Stimulated activated effector memory CD8-positive, alpha-beta T cell treated with anti-CD3 and anti-CD28 coated beads, Interleukin-12 subunit alpha, Interleukin-12 subunit beta, amount 100 ng/mL, for 72 hours (primary cell): ENCODE data around the gene MLPH.

Experiments used
- ATAC-seq: fragments of 150-1000 bp; cut with Tn5 transposase; 2 replicates; pipeline ENCODE4 v1.10.0; 2021
- DNase-seq, 2 donors: peaks; one replicate each; pipeline ENCODE4 v3.0.0; 2021 to 2022; ENCODE audit warnings: low spot score in 2 of 2
- H3K27ac Mint-ChIP-seq: one replicate; pipeline ENCODE4 v1.8.0; 2022; ENCODE audit warnings: mild to moderate bottlenecking, mixed read lengths
- H3K36me3 Mint-ChIP-seq: one replicate; pipeline ENCODE4 v1.8.0; 2022; ENCODE audit warnings: mild to moderate bottlenecking, mixed read lengths
- H3K4me1 Mint-ChIP-seq: one replicate; pipeline ENCODE4 v1.8.0; 2022; ENCODE audit warnings: mixed read lengths
- H3K4me3 Mint-ChIP-seq: one replicate; pipeline ENCODE4 v1.8.0; 2022; ENCODE audit warnings: mild to moderate bottlenecking, mixed read lengths
- H3K9me3 Mint-ChIP-seq: one replicate; pipeline ENCODE4 v1.8.0; 2022; ENCODE audit warnings: mixed read lengths

Gene MLPH

DNA sequence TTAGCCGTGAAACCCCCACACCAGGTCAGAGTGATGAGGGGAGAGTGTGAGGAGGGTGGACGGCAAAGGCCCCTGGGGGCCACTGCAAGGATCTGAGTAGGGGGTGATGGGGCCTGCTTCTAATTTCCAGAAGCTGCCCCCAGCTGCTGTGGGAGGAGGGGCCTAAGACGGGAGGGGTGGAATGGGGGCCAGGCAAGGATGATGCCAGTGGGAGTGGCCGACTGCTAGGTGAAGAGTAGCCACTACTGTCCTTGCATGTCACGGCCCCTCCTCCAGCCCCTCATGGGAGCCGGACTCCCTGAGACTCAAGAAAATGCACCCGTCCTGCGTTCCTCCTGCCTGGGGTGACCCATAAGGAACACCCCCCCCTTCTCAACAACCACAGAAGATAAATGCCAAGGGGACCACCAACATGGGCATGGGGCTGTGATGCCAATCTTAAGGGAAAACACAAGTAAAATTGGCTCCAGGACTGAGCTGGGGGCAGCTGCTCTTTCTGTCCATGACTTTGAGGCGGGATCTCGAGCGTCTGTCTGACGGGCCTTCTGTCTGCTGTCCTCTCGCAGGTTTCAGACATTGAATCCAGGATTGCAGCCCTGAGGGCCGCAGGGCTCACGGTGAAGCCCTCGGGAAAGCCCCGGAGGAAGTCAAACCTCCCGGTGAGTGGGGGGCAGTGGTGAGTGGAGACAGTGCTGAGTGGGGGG, 55.1 kb downstream of the MLPH start:
- Mint-ChIP-seq H3K4me3 (no peak overlapping the region), H3K9me3 (no peaks in the 10 kb centered on the region), H3K36me3 (no peaks in the 10 kb centered on the region), H3K27ac (no peak overlapping the region), H3K4me1 (peaks cover 5% of the 10 kb centered on the region)
- ATAC-seq (no peak), DNase-seq (no peak)

DNA sequence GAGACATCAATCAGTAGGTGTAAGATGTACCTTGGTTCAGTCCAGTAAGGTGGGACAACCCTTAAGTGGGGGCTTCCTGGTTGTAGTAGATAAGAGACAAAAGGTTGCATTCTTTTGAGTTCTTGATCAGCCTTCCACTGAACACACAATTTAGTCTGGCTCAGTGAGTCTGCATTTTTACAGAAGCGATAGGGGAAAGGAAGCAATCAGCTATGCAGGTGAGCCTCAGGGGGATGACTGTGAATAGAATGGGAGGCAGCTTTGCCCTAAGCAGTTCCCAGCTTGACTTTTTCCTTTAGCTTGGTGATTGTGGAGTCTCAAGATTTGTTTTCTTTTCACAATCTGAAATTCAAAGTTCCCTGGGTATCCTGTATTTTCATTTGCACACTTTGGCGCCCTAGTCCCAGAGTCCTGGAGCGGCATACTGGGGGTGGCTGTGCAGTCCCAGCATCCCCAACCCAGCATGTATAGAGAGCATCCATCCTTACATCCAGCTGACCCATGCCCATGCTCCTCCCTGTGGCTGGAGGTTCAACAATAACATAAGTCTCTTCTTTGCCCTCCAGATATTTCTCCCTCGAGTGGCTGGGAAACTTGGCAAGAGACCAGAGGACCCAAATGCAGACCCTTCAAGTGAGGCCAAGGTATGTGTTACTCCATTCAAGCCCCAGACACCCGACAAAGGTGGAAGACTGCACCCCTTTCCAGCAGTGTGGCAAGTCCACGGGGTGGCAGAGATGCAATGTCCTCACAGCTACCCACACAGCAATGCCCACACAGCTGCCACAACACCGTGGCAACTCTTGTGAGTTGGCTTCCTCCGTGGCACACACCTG, 59.2 kb downstream of the MLPH start:
- H3K4me1 Mint-ChIP-seq, result peaks cover 5% of the 10 kb centered on the region
- DNase-seq, result no peak
- no peaks in the 10 kb centered on the region for H3K36me3 Mint-ChIP-seq
- no peak overlapping the region for H3K4me3 Mint-ChIP-seq
- ATAC-seq, result peak; percentile 52
- no peaks in the 10 kb centered on the region for H3K9me3 Mint-ChIP-seq
- no peak overlapping the region for H3K27ac Mint-ChIP-seq

DNA sequence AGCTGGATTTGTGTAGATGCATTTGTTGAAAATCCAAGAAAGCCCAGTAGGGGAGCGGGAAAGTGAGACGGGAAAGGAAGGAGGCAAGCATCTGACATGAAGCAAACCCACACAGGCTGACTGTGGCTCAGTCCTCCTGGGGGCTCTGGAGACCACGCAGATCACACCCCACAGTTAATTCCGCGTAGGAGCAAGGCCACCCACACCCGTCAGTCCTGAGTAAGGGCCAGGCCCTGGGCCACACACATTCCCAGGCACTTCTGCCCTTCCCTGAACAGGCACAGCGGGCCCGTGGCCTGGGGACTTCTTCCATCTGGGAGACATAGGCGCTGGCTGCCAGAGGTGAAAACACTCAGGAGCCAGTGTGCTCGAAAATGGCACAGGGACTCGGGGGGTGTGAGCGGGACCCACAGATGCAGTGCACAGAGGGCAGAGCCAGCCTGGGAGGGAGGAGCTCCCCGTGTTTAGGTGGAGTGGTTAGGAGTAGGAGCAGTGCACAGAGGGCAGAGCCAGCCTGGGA, 59.9 kb downstream of the MLPH start:
- DNase-seq (no peak), ATAC-seq (peak; percentile 36)
- H3K4me1 Mint-ChIP-seq, result no peaks in the 10 kb centered on the region
- no peaks in the 10 kb centered on the region for H3K36me3 Mint-ChIP-seq
- no peak overlapping the region for H3K27ac Mint-ChIP-seq
- no peaks in the 10 kb centered on the region for H3K9me3 Mint-ChIP-seq
- H3K4me3 Mint-ChIP-seq, result no peak overlapping the region

DNA sequence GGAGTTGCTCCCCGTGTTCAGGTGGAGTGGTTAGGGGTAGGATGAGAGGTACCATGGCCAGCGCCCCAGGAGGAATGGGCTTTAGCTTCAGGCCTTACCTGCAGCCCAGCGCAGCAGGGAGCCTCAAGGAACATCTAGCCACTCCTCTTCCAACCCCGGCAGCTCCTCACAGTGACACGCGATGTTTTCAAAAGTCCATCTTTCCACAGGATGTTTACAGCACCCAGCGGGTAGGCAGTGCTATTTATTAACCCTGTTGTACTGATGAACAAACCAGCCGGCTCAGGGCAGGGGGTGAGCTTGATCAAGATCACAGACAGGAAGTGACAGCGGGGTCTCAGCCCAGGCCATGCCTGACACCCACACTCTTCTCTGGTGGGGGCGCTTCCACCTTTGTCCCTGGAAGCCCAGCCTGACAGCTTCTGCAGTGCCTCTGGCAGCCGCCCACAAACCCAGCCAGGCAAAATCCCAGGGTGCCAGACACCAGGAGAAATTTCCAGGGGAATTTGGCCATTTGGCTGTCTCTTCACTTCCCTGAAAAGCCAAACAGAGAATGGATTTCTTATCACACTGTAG, 60.9 kb downstream of the MLPH start:
- no peaks in the 10 kb centered on the region for H3K9me3 Mint-ChIP-seq
- H3K36me3 Mint-ChIP-seq, result no peaks in the 10 kb centered on the region
- no peak overlapping the region for H3K4me3 Mint-ChIP-seq
- ATAC-seq (no peak), DNase-seq (no peak)
- H3K4me1 Mint-ChIP-seq, result no peaks in the 10 kb centered on the region
- no peak overlapping the region for H3K27ac Mint-ChIP-seq

DNA sequence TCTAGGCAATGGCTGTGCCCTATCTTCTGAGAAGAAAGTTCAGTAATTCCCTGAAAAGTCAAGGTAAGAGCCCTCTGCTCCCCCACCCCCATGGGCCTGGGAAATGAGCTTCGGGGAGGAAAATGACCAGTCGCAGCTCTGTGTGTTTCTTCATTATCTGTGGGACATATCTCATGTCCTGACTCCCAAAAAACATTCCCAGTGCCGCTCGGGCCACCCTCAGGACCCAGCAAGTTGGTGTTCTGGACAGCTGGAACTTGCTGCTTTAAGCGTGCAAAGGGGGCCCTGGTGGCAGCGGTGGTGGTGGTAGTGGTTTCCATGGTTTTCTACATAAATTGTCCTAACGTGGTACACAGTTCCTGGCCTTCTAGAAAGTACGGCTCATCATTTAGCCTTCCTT, 62.2 kb downstream of the MLPH start:
- H3K4me3 Mint-ChIP-seq, result no peak overlapping the region
- DNase-seq, result no peak
- ATAC-seq, result no peak
- H3K27ac Mint-ChIP-seq, result no peak overlapping the region
- H3K4me1 Mint-ChIP-seq, result no peaks in the 10 kb centered on the region
- no peaks in the 10 kb centered on the region for H3K36me3 Mint-ChIP-seq
- no peaks in the 10 kb centered on the region for H3K9me3 Mint-ChIP-seq

DNA sequence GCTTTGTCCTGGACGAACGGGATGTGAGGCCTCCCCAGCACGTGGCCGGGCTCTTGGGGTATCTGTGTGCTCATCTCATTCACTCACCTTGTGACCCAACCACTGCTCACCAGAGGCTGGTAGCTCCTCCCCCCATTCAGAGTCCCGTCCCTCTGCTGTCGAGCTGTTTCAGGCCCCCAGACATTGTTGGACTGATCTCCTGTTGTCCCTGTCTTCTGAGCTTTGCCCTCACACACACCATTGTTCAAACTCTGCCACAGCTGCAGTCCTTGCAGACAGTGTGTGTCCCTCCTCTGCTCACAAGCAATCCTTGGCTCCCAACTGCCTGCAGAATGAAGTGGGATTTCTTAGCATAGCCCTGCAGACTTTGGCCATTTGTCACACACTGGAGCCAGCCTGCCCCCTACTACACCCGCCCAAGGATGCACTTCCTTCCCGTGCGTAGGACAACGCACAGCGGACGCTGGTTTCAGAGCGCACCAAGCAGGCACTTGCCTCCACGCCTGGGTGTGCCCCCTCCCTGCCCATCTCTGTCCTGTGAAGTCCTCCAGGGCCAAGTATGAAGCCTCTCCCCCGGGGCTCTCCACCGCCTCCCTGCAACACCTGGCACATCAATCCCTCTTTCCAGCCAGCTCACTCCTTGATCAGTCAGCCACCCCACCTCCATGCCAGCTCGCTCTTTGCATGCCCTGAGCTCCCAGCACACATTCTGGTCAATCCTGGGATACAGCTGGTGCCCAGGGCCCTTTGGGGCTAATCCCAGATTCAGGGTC, 62.8 kb downstream of the MLPH start:
- ATAC-seq (peak; percentile 12), DNase-seq (no peak)
- no peaks in the 10 kb centered on the region for H3K4me1 Mint-ChIP-seq
- no peaks in the 10 kb centered on the region for H3K36me3 Mint-ChIP-seq
- H3K9me3 Mint-ChIP-seq, result no peaks in the 10 kb centered on the region
- no peak overlapping the region for H3K27ac Mint-ChIP-seq
- H3K4me3 Mint-ChIP-seq, result no peak overlapping the region

DNA sequence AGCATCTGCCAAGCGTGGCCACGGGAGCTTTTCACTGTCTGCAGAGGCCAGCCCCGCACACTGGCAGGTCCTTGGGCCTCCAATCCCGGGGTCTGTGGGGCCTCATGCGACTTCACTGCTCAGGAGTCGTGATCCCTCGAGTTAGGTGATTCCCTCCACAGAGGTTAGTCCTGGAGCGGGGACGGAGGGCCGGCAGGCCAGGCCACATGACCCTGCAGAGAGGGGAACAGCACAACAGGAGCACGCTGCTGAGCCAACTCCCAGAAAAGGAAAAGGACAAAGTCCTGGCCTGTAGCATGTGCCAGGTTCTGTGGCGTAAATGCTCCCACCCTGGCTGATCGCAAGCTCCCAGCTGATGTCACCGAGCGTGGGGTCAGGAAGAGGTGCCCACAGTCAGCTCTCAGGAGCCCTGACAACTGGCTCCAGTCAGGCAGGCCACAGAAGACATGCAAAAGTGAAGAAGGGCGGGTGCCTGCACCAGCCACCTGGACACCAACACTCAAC, 64.1 kb downstream of the MLPH start:
- DNase-seq (no peak), ATAC-seq (no peak)
- no peak overlapping the region for H3K27ac Mint-ChIP-seq
- no peaks in the 10 kb centered on the region for H3K36me3 Mint-ChIP-seq
- H3K4me1 Mint-ChIP-seq, result no peaks in the 10 kb centered on the region
- no peaks in the 10 kb centered on the region for H3K9me3 Mint-ChIP-seq
- H3K4me3 Mint-ChIP-seq, result no peak overlapping the region

DNA sequence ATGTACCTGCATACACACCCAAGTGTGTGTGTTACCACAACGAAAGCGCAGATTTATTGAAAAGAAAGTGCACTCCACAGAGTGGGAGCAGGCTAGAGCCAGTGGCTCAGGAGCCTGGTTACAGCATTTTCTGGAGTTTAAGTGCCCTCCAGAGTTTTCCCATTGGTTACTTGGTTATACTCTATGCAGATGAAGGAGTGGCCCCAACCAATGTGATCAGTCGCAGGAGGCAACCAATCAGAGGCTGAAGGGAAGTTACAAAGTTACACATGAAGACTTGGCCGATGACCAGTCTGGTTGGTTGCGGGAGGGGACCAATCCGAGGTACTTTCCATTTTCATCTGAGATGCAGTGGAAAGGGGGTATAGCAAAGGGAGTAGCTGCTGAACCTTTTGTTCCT, 65.9 kb downstream of the MLPH start:
- Mint-ChIP-seq H3K36me3 (peaks cover 5% of the 10 kb centered on the region), H3K27ac (no peak overlapping the region), H3K9me3 (no peaks in the 10 kb centered on the region), H3K4me3 (no peak overlapping the region), H3K4me1 (peaks cover 11% of the 10 kb centered on the region)
- ATAC-seq (no peak), DNase-seq (no peak)

DNA sequence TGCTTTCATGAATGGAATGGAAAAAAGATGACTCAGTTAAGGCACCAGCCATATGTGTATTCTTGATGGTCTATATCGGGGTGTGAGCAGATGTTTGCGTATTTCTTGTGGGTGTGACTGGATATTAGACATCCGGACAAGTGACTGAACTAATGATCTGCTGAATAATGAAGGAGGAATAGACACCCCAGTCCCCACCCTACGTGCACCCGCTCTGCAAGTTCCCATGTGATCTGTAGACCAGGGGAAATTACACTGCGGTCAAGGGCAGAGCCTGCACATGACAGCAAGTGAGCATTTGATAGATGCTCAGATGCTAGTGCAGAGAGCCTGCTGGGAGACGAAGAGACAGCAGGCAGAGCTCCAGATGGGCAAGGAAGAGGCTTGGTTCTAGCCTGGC, 66.9 kb downstream of the MLPH start:
- no peak for DNase-seq
- H3K27ac Mint-ChIP-seq, result no peak overlapping the region
- peaks cover 14% of the 10 kb centered on the region for H3K4me1 Mint-ChIP-seq
- no peak for ATAC-seq
- peaks cover 5% of the 10 kb centered on the region for H3K36me3 Mint-ChIP-seq
- H3K4me3 Mint-ChIP-seq, result no peak overlapping the region
- no peaks in the 10 kb centered on the region for H3K9me3 Mint-ChIP-seq

DNA sequence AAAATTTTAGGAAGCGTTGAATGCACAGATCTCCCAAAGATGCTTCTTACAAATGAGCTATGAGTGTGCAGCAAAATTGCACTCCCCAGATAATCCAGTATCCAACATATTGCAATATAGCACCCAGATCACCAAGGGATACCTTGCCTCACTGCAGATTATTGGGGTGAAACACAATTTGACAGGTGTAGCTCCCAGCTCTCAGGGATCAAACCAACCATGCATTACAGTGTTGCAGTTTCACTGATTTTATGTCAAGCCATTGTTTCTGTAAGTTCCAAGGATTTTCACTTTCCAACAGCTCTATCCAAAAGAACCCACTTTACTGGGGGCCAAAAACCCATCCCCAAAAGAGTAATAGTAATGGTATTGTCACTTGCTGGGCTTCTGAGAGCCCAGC, 68.5 kb downstream of the MLPH start:
- Mint-ChIP-seq H3K9me3 (no peaks in the 10 kb centered on the region), H3K4me1 (peaks cover 14% of the 10 kb centered on the region), H3K4me3 (no peak overlapping the region), H3K27ac (no peak overlapping the region), H3K36me3 (peaks cover 5% of the 10 kb centered on the region)
- ATAC-seq (no peak), DNase-seq (no peak)

DNA sequence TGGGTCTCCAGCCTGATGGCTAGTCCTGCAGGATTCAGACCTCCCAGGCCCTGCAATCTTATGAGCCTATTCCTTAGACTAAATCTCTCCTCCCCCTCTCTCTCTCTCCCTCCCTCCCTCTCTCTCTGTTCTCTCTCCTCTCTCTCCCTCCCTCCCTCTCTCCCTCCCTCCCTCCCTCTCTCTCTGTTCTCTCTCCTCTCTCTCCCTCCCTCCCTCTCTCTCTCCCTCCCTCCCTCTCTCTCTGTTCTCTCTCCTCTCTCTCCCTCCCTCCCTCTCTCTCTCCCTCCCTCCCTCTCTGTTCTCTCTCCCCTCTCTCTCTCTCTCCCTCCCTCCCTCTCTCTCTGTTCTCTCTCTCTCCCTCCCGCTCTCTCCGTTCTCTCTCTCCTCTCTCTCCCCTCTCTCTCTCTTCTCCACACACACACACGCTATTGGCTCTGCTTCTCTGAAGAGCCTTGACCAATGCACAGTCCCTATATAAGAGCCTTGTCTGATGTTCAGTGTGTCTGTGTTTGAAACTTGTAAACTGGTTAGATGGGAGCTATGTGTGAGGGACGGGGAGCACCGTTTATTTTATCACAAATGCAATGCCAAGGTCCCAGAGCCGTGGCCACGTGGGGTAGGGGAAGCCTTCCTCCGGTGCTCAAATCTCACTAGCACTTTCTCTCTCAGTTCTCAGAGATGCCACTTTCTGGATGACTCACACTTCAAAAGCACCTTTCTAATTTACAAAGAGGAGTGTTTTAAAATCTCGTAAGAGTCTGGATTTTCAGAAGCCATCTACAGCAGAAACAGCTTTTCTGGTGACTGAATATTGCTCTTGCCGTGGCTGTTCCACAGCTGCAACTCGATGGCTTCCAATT, 70.0 kb downstream of the MLPH start:
- ATAC-seq (peak; percentile 86), DNase-seq (peak in 1 of 2 donors; percentile 56)
- Mint-ChIP-seq H3K4me3 (no peak overlapping the region), H3K9me3 (no peaks in the 10 kb centered on the region), H3K36me3 (peaks cover 5% of the 10 kb centered on the region), H3K4me1 (peaks cover 14% of the 10 kb centered on the region), H3K27ac (no peak overlapping the region)

DNA sequence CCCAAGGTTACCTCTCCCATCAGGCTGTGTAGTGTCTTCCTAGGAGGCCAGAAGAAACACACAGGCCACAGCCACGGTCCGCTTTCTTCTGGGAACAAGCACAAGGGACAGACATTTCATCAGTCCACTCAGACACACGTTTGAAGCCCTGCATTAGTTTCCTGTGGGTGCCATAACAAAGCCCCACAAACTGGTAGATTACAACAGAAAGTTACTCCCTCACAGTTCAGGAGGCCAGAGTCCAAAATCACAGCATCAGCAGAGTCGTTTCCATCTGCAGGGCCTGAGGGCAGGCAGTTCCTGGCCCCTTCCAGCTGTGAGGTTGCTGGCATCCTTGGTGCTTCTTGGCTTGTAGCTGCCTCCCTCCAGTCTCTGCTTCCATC, 70.6 kb downstream of the MLPH start:
- ATAC-seq (no peak), DNase-seq (no peak)
- Mint-ChIP-seq H3K36me3 (peaks cover 5% of the 10 kb centered on the region), H3K4me3 (no peak overlapping the region), H3K4me1 (peaks cover 14% of the 10 kb centered on the region), H3K9me3 (no peaks in the 10 kb centered on the region), H3K27ac (no peak overlapping the region)

DNA sequence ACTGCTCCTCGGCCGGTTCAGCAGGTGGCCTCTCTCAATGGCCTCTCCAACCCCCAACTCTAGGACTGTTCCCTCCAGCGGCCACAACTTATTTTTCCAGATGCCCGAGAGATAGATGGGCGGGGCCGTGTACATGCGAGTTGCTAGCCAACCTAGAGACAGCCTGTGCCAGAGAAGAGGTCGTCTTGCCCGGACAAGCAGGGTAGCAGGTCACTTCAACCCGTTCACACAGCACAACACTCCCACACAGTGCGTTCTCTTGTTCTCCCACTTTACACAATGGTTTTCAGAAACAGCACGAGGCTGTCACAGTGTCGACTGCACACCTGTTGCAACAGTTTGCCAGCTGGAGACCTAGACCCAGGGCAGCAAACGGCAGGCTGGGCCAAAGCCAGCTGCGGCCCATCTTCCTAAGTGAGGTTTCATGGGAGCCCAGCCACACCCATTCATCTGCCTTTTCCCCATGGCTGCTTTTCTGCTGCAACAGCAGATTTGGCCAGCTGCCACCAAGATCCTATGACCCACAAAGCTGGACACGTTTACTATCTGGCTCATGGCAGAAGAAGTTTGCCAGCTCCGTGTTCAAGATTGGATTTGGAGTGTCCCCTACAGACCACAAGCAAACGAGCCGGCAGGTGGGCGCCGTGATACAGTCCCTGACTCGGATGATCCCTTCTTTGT, 72.0 kb downstream of the MLPH start:
- DNase-seq (no peak), ATAC-seq (no peak)
- peaks cover 5% of the 10 kb centered on the region for H3K36me3 Mint-ChIP-seq

DNA sequence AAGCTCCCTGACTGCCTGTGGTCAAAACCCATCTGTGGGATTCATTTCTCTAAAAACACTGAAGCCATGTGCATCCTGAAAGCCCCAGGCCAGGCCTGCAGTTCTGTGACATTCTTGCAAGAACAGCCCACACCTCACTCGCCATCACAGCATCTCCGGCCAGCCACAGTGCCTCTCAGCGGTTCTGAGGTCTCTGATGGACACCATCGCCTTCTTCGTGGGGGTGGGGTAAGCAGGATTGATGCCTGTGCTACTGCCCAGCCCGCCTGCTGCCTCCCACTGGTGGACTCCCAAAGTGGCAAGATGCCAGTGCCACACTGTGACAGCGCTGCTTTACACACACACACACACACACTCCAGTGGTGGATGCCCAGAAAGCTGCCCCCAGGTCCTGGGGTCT, 74.2 kb downstream of the MLPH start:
- H3K4me3 Mint-ChIP-seq, result no peak overlapping the region
- no peak overlapping the region for H3K27ac Mint-ChIP-seq
- ATAC-seq, result no peak
- H3K4me1 Mint-ChIP-seq, result peaks cover 14% of the 10 kb centered on the region
- no peak for DNase-seq
- no peaks in the 10 kb centered on the region for H3K9me3 Mint-ChIP-seq
- H3K36me3 Mint-ChIP-seq, result peaks cover 5% of the 10 kb centered on the region

More for the DNA sequence above, 72.0 kb downstream of the MLPH start:
- H3K4me1 Mint-ChIP-seq, result peaks cover 14% of the 10 kb centered on the region
- no peak overlapping the region for H3K4me3 Mint-ChIP-seq
- no peaks in the 10 kb centered on the region for H3K9me3 Mint-ChIP-seq
- H3K27ac Mint-ChIP-seq, result no peak overlapping the region
